WTC11 (cell line): ENCODE results near the gene TIMP4. TPM values are rescaled to one million over a fixed set of nuclear protein-coding genes. Genes with fewer than 3 reads are reported as not detected.

Source experiments
- ATAC-seq: fragments of 200-7000 bp; cut with Tn5 transposase; 2 replicates; pipeline ENCODE4 v1.10.0; 2021; ENCODE audit warnings: mild to moderate bottlenecking, moderate library complexity
- CTCF ChIA-PET: fragments of 300-600 bp; sonication (Branson Sonifier 250); formaldehyde crosslinking; loops from one replicate; lab custom pipeline; 2021; ENCODE audit warnings: antibody characterized with exemption; lab: Charles Lee
- POLR2A ChIA-PET: fragments of 350-600 bp; sonication (Branson Sonifier 250); formaldehyde crosslinking; loops from one replicate; lab custom pipeline; 2021; ENCODE audit warnings: antibody characterized with exemption; lab: Charles Lee
- DNase-seq: peaks from one replicate; pipeline ENCODE4 v3.0.0; 2021; ENCODE audit warnings: low spot score
- H3K27ac Mint-ChIP-seq: 2 replicates; pipeline ENCODE4 v1.8.0; 2021; ENCODE audit warnings: mixed read lengths
- H3K27me3 Mint-ChIP-seq: 2 replicates; pipeline ENCODE4 v1.8.0; 2021; ENCODE audit warnings: low read depth, mild to moderate bottlenecking, moderate library complexity, mixed read lengths
- H3K36me3 Mint-ChIP-seq: 2 replicates; pipeline ENCODE4 v1.8.0; 2021; ENCODE audit warnings: mixed read lengths
- H3K4me1 Mint-ChIP-seq: 2 replicates; pipeline ENCODE4 v1.8.0; 2022; ENCODE audit warnings: mixed read lengths
- H3K4me3 Mint-ChIP-seq: 2 replicates; pipeline ENCODE4 v1.8.0; 2021; ENCODE audit warnings: mild to moderate bottlenecking, moderate library complexity, mixed read lengths
- H3K9me3 Mint-ChIP-seq: 2 replicates; pipeline ENCODE4 v1.8.0; 2021; ENCODE audit warnings: mixed read lengths
- ATF2 ChIP-seq: sonication (generic); formaldehyde crosslinking; IDR thresholded peaks from 2 replicates; pipeline ENCODE4 v1.8.1; 2022; ENCODE audit warnings: low read depth, missing genetic modification reagents, borderline replicate concordance
- CBFB ChIP-seq: sonication (generic); formaldehyde crosslinking; IDR thresholded peaks from 2 replicates; pipeline ENCODE4 v1.8.1; 2022; ENCODE audit warnings: mild to moderate bottlenecking, low read depth, missing genetic modification reagents
- CTCF ChIP-seq: fragments of 200-600 bp; IDR thresholded peaks from 2 replicates; pipeline ENCODE4 v1.8.0; 2022; ENCODE audit warnings: antibody characterized with exemption
- E2F4 ChIP-seq: sonication (generic); formaldehyde crosslinking; IDR thresholded peaks from 2 replicates; pipeline ENCODE4 v1.8.1; 2022; ENCODE audit warnings: low read depth, mild to moderate bottlenecking, moderate library complexity, missing genetic modification reagents, borderline replicate concordance
- GABPB1 ChIP-seq: sonication (generic); formaldehyde crosslinking; IDR thresholded peaks from 2 replicates; pipeline ENCODE4 v1.8.1; 2023; ENCODE audit warnings: mild to moderate bottlenecking, missing genetic modification reagents
- GRHL2 ChIP-seq: fragments of 250-450 bp; sonication (Bioruptor Pico); IDR thresholded peaks from 2 replicates; pipeline ENCODE4 v1.8.0; 2022; ENCODE audit warnings: mild to moderate bottlenecking, moderate library complexity; ENCODE audit not compliant: insufficient replicate concordance, severe bottlenecking
- KAT7 ChIP-seq: sonication (generic); formaldehyde crosslinking; IDR thresholded peaks from 2 replicates; pipeline ENCODE4 v1.8.1; 2023; ENCODE audit warnings: missing genetic modification reagents, mild to moderate bottlenecking, borderline replicate concordance
- MXD4 ChIP-seq: fragments of 250-450 bp; sonication (Bioruptor Pico); IDR thresholded peaks from 2 replicates; pipeline ENCODE4 v1.8.0; 2021; ENCODE audit warnings: mild to moderate bottlenecking, moderate library complexity, borderline replicate concordance
- NR1H2 ChIP-seq: sonication (generic); formaldehyde crosslinking; IDR thresholded peaks from 2 replicates; pipeline ENCODE4 v1.9.0; 2021; ENCODE audit warnings: mild to moderate bottlenecking, moderate library complexity, missing genetic modification reagents
- SMAD4 ChIP-seq: sonication (generic); formaldehyde crosslinking; IDR thresholded peaks from 2 replicates; pipeline ENCODE4 v1.8.0; 2022; ENCODE audit warnings: mild to moderate bottlenecking, missing genetic modification reagents
- TEAD1 ChIP-seq: sonication (generic); formaldehyde crosslinking; IDR thresholded peaks from 2 replicates; pipeline ENCODE4 v1.8.0; 2022; ENCODE audit warnings: mild to moderate bottlenecking, missing genetic modification reagents
- ZMAT4 ChIP-seq: fragments of 250-450 bp; sonication (Bioruptor Pico); IDR thresholded peaks from 2 replicates; pipeline ENCODE4 v1.9.0; 2021; ENCODE audit warnings: mild to moderate bottlenecking
- ZNF232 ChIP-seq: sonication (generic); formaldehyde crosslinking; IDR thresholded peaks from 2 replicates; pipeline ENCODE4 v1.8.0; 2022; ENCODE audit warnings: mild to moderate bottlenecking, missing genetic modification reagents
- ZSCAN18 ChIP-seq: fragments of 250-450 bp; sonication (Bioruptor Pico); IDR thresholded peaks from 2 replicates; pipeline ENCODE4 v2.1.2; 2022; ENCODE audit warnings: mild to moderate bottlenecking, moderate library complexity
- total RNA-seq: library from RNA; stranded (reverse); gene quantifications from 3 replicates; pipeline ENCODE4 v1.2.3, GENCODE V29; 2021

Gene TIMP4
- total RNA-seq, 1 experiment from 2014 or later = 11.8 TPM

GRCh38 chr3:12195231-12195630, 36.5 kb upstream of the TIMP4 start (continued):
- TF ChIP-seq ATF2 = no peak
- TF ChIP-seq KAT7 (CRISPR knock-in tag) = no peak
- TF ChIP-seq ZMAT4 (CRISPR knock-in tag) = no peak
- TF ChIP-seq CBFB = no peak
- TF ChIP-seq TEAD1 (CRISPR knock-in tag) = no peak
- TF ChIP-seq, all 79 proteins: peak for 0

- H3K27ac Mint-ChIP-seq = no peak overlapping the region
- ChIA-PET POLR2A (no interaction called here), CTCF (interaction anchor here (0.7 to 1.9 kb wide), 10 partner anchors 9 to 348 kb away, joined by 3 to 9 read pairs (median 4); partner anchors contain the start of gene TAMM41)
- no peaks in the 10 kb centered on the region for H3K9me3 Mint-ChIP-seq
- peaks cover 9% of the 10 kb centered on the region for H3K4me1 Mint-ChIP-seq
- DNase-seq (no peak), ATAC-seq (peak; percentile 61)
- no peak for TF ChIP-seq KAT7 (CRISPR knock-in tag)
- TF ChIP-seq GABPB1 = peak; percentile 76
- no peak overlapping the region for H3K4me3 Mint-ChIP-seq
- H3K36me3 Mint-ChIP-seq = no peaks in the 10 kb centered on the region
- no peaks in the 10 kb centered on the region for H3K27me3 Mint-ChIP-seq
Measured at GRCh38 chr3:12194669-12195161, 36.0 kb upstream of the TIMP4 start.

- Mint-ChIP-seq H3K36me3 (no peaks in the 10 kb centered on the region), H3K27me3 (no peaks in the 10 kb centered on the region), H3K27ac (no peak overlapping the region), H3K4me3 (no peak overlapping the region), H3K9me3 (no peaks in the 10 kb centered on the region), H3K4me1 (peaks cover 9% of the 10 kb centered on the region)
- ATAC-seq = no peak
- DNase-seq = no peak
- no peak for TF ChIP-seq E2F4
- no peak for TF ChIP-seq NR1H2 (CRISPR knock-in tag)
- no peak for TF ChIP-seq ZNF232 (CRISPR knock-in tag)
- no peak for TF ChIP-seq SMAD4
- TF ChIP-seq GRHL2 (CRISPR knock-in tag) = no peak
- TF ChIP-seq CTCF = no peak
- TF ChIP-seq MXD4 (CRISPR knock-in tag) = no peak
- no peak for TF ChIP-seq ZSCAN18 (CRISPR knock-in tag)
- ChIA-PET CTCF (interaction anchor here (0.7 to 1.9 kb wide), 10 partner anchors 9 to 348 kb away, joined by 3 to 9 read pairs (median 4); partner anchors contain the start of gene TAMM41), POLR2A (no interaction called here)
Measured at GRCh38 chr3:12194209-12194608, 35.5 kb upstream of the TIMP4 start.
